K562 (cell line): ENCODE results near the gene SLC27A2. TPM values are rescaled to one million over a fixed set of nuclear protein-coding genes. Genes with fewer than 3 reads are reported as not detected.

Experiments
- ADNP ChIP-seq: fragments of 200-800 bp; sonication (Bioruptor generic); IDR thresholded peaks from 2 replicates; pipeline ENCODE4 v1.6.1; 2016; ENCODE audit warnings: missing genetic modification characterization, missing compliant biosample characterization
- CXXC5 ChIP-seq: fragments of 250-450 bp; sonication (Bioruptor Pico); IDR thresholded peaks from 2 replicates; pipeline ENCODE4 v1.8.0; 2022; ENCODE audit warnings: inconsistent platforms, mild to moderate bottlenecking, moderate library complexity
- FOXK2 ChIP-seq, 2 experiments: fragments of 450-650 bp; IDR thresholded peaks in 1 of 2; conservative IDR thresholded peaks in 1 of 2; 2 replicates each; pipeline ENCODE4 v1.6.1; 2016; ENCODE audit warnings: low read depth in 2 of 2, mild to moderate bottlenecking in 1 of 2
- GABPB2 ChIP-seq: fragments of 250-450 bp; sonication (Bioruptor Pico); conservative IDR thresholded peaks from 2 replicates; pipeline ENCODE4 v1.5.1; 2021; ENCODE audit warnings: mild to moderate bottlenecking
- HDAC1 ChIP-seq, 2 experiments: fragments of 450-650 bp; IDR thresholded peaks; 2 replicates each; pipeline ENCODE4 v1.6.1; 2016 to 2017; ENCODE audit warnings: inconsistent platforms in 1 of 2, mild to moderate bottlenecking in 1 of 2, moderate library complexity in 1 of 2
- HSF4 ChIP-seq: fragments of 250-450 bp; sonication (Bioruptor Pico); IDR thresholded peaks from 2 replicates; pipeline ENCODE4 v2.1.2; 2022; ENCODE audit warnings: mild to moderate bottlenecking, moderate library complexity, borderline replicate concordance
- ILF3 ChIP-seq: fragments of 450-650 bp; IDR thresholded peaks from 2 replicates; pipeline ENCODE4 v1.6.1; 2018; ENCODE audit warnings: antibody characterized with exemption, mild to moderate bottlenecking, moderate library complexity, borderline replicate concordance
- TRIM25 ChIP-seq: fragments of 450-650 bp; IDR thresholded peaks from 2 replicates; pipeline ENCODE4 v1.7.0; 2016; ENCODE audit warnings: borderline replicate concordance
- ZNF354B ChIP-seq: fragments of 250-450 bp; sonication (Bioruptor Pico); IDR thresholded peaks from 2 replicates; pipeline ENCODE4 v1.4.0; 2020
- ZNF512 ChIP-seq: IDR thresholded peaks from 2 replicates; pipeline ENCODE4 v1.6.1; 2016; ENCODE audit warnings: missing genetic modification characterization, missing compliant biosample characterization
- polyA plus RNA-seq, 8 experiments: library from polyadenylated mRNA; depleted of rRNA in 4 of 8; stranded (reverse) in 5 of 8; unstranded in 3 of 8; fragments of >200 nt; fragmentation: Nextera tagmentation in 2 of 8; fragmentation: Illumina TruSeq in 1 of 8; extraction: Ambion mirVana in 2 of 8; extraction: Trizol in 1 of 8; gene quantifications; 2 replicates each; pipeline versions ENCODE4 v1.2.1 to v1.2.3, GENCODE V29; 2011 to 2014; ENCODE audit warnings: inconsistent platforms in 1 of 8, missing spikeins in 1 of 8
- total RNA-seq, 7 experiments: library from RNA; depleted of rRNA in 6 of 7; stranded (reverse); fragments of >200 nt in 6 of 7; fragmentation: Illumina TruSeq in 2 of 7; extraction: Trizol in 2 of 7; gene quantifications; 2 replicates each; pipeline versions ENCODE4 v1.2.1 to v1.2.3, GENCODE V29; 2011 to 2021; ENCODE audit warnings: low replicate concordance in 1 of 7
- TF ChIP-seq, protein P1 (sequence below): sonication (generic); formaldehyde crosslinking; IDR thresholded peaks from 2 replicates; pipeline ENCODE4 v1.8.0; 2022; ENCODE audit warnings: mild to moderate bottlenecking, low read depth, missing genetic modification reagents
- TF ChIP-seq, protein P2 (sequence below): fragments of 450-650 bp; formaldehyde crosslinking; IDR thresholded peaks from 2 replicates; pipeline ENCODE4 v1.4.0; 2022; ENCODE audit warnings: mild to moderate bottlenecking, moderate library complexity

The SLC27A2 gene
- total and polyA plus RNA-seq, 9 of the 15 experiments (the other 6 are each of a cell fraction or from before 2014, with no cell fraction given): 4.9 to 38.0 (median 22.7) TPM

DNA sequence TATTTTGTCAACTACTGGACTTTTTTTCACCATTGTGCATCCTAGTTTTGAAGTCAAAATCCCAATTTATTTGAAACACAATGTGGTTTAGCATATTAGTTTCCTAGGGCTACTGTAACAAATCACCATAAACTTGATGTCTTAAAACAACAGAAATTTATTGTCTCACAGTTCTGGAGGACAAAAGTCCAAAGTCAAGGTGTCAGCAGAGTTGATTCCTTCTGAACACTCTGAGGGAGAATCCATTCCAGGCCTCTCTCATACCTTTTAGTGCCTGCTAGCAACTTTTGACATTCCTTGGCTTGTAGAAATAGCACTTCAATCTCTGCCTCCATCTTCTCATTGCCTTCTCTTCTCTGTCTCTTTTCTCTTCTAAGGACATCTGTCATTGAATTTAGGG is 14.9 kb upstream of the SLC27A2 start (continued):
- TF ChIP-seq HSF4 (CRISPR knock-in tag) (no peak), ADNP (no peak), ZNF354B (no peak), ZNF512 (tag) (no peak), TRIM25 (no peak), HDAC1 (IDR thresholded peaks at IDR 0.05) (no peak), FOXK2 (conservative IDR thresholded peaks at IDR 0.05 in 1 of 2, IDR thresholded peaks at IDR 0.05 in 1 of 2; ENCODE audit: low read depth in 2 of 2) (no peak), ILF3 (no peak), CXXC5 (CRISPR knock-in tag) (no peak), GABPB2 (CRISPR knock-in tag) (no peak)
- TF ChIP-seq, protein P1, sequence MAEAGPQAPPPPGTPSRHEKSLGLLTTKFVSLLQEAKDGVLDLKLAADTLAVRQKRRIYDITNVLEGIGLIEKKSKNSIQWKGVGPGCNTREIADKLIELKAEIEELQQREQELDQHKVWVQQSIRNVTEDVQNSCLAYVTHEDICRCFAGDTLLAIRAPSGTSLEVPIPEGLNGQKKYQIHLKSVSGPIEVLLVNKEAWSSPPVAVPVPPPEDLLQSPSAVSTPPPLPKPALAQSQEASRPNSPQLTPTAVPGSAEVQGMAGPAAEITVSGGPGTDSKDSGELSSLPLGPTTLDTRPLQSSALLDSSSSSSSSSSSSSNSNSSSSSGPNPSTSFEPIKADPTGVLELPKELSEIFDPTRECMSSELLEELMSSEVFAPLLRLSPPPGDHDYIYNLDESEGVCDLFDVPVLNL (CRISPR knock-in tag): no peak
- TF ChIP-seq, protein P2, sequence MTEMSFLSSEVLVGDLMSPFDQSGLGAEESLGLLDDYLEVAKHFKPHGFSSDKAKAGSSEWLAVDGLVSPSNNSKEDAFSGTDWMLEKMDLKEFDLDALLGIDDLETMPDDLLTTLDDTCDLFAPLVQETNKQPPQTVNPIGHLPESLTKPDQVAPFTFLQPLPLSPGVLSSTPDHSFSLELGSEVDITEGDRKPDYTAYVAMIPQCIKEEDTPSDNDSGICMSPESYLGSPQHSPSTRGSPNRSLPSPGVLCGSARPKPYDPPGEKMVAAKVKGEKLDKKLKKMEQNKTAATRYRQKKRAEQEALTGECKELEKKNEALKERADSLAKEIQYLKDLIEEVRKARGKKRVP (CRISPR knock-in tag): no peak
